Peyer's patch (tissue), 4 donors: ENCODE data around the gene NEK6.

ENCODE experiments used
- CTCF ChIP-seq, 6 experiments: fragments of 450-650 bp in 4 of 6; fragments of 200-600 bp in 2 of 6; sonication (generic) in 1 of 6; IDR thresholded peaks; one replicate each; pipeline ENCODE4 v1.5.1; 2017 to 2019; ENCODE audit warnings: antibody characterized with exemption in 6 of 6, mild to moderate bottlenecking in 3 of 6, moderate library complexity in 1 of 6
- POLR2A ChIP-seq, 2 donors: fragments of 450-650 bp; IDR thresholded peaks; one replicate each; pipeline ENCODE4 v1.5.1; 2017; ENCODE audit warnings: antibody characterized with exemption in 2 of 2, mild to moderate bottlenecking in 2 of 2, moderate library complexity in 2 of 2

GRCh38 chr9:124286292-124286931 is 28.7 kb downstream of the NEK6 start:
- no peak for TF ChIP-seq POLR2A (IDR thresholded peaks at IDR 0.05)
- TF ChIP-seq CTCF (IDR thresholded peaks at IDR 0.05), result peak in 2 of 6 experiments; percentile 3 to 6
